ENCODE results near the gene MSH5.
A peak's percentile ranks its signal among the peaks of the same experiment; 100 is the strongest.
"Not testable (repeated sequence)": the region's sequence is repeated elsewhere in the genome, so short reads cannot be mapped to it uniquely, and the experiment has no call there.

MSH5 gene

DNA sequence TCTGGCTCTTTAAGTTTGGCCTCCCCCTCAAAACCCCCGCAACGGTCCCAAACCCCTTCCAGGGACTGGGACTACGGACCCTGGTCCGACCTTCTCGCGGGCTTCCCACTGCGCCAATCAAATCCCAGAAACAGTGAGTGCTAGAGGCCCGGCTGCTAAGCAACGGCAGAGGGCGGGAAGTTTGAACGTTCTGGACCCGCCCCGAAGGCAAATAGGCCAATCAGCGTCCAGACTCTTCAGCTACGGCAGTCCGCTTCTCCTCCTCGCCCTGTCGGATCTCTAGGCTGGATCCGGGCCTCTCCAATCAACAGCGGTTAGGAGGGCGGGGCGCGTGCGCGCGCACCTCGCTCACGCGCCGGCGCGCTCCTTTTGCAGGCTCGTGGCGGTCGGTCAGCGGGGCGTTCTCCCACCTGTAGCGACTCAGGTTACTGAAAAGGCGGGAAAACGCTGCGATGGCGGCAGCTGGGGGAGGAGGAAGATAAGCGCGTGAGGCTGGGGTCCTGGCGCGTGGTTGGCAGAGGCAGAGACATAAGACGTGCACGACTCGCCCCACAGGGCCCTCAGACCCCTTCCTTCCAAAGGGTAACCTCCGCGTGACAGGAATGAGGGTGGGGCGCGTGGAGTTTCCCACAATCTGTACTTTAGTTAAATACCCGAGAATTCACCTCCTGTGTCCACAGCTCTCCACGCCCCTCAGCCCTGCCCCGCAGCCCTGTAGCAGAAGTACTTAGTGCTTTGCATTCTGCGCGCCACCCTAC is at the start of gene MSH5:
MSH5 (plus strand) TSS at position 367 of the 758 bp plus-strand sequence. CDS start 462 bp downstream, outside the sequence.
- DNase-seq (ENCODE audit: low spot score) = peak; percentile 85

GRCh38 chr6:31690231-31691077 is 49.4 kb upstream of the MSH5 start:
- peak; percentile 49 for DNase-seq (ENCODE audit: low spot score)

- DNase-seq (ENCODE audit: low spot score) = no peak
Observed at GRCh38 chr6:31691078-31691463, 48.7 kb upstream of the MSH5 start.

GRCh38 chr6:31691564-31692108 is 48.2 kb upstream of the MSH5 start:
- DNase-seq (ENCODE audit: low spot score) = no peak

GRCh38 chr6:31692353-31692752 is 47.5 kb upstream of the MSH5 start:
- no peak for DNase-seq (ENCODE audit: low spot score)

GRCh38 chr6:31692886-31693285 is 46.9 kb upstream of the MSH5 start:
- no peak for DNase-seq (ENCODE audit: low spot score)

- no peak for DNase-seq (ENCODE audit: low spot score)
Observed at GRCh38 chr6:31693535-31693934, 46.3 kb upstream of the MSH5 start.

DNA sequence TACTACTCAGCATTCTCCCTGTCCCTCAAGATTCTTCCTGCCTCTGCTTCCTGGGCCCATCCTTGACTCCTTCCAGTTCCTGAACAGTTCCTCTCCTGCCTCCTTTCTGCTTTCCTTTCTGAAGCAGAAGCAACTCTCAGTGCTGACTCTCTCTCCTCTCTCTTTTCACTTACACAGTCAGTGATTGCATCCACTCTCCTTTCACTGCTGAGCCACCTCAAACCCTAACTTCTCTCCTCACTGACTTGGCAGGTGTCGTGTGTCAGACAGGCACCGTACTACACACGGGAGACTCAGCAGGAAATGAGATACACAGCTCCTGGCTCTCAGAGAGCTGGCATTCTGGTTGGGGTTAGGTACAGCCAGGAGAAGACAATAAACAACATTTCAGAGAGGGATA is 42.2 kb upstream of the MSH5 start:
- no peak for DNase-seq (ENCODE audit: low spot score)

GRCh38 chr6:31700740-31701401 is 38.9 kb upstream of the MSH5 start:
- no peak for DNase-seq (ENCODE audit: low spot score)

DNA sequence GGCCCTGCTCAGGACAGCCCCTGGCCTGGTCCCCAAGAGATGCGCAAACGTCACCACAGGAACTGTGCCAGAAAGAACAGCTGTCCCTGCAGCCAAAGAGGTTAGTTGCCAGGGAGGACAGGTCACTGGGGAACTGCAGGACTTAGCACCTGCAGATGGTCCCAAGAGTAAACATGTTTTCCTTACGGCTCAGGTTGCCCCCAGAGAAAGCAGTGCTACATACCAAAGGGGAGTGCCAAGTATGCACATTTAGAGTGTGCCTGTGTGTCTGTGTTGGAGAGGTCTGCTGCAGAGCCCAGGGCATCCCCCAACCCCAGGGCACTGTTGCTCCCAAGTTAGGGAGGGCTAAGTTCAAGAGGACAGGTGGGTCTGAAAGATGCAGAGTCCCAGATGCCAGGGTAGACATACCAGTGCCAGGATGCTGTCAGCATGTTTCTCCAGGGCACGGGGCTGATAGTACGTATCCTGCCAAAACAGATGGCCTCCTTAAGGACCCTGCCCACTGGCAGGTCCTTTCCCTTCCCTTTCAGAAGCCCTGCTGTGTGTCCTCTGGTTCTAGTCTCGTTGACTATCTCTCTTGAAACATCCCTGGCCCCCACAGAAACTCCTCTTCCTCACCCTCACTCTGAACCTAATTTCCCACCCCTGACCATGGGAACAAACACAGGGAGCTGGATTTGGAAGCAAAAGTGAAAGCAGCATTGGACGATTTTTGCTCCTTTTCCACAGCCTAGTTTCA is 38.0 kb upstream of the MSH5 start:
- DNase-seq (ENCODE audit: low spot score) = no peak

DNA sequence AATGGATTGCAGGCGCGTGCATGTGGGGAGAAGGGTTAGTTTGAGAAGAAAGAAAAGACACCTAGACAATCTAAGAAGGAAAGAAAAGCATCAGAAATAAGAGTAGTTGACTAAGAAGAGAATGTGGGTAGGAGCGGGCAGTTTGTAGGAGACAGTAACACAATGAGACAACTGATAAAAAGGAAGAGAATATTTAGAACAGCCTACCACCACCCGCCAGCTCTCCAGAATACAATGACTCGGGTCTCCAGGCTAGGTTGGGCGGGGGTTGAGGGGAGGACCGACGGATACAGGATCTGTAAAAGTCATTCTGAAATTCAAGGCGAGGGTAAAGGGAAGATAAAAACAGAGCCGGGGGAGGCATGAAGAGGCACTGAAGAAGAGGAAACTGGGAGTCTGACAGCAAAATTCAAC is 37.4 kb upstream of the MSH5 start:
- no peak for DNase-seq (ENCODE audit: low spot score)

GRCh38 chr6:31702819-31703716 is 36.7 kb upstream of the MSH5 start, which contains the start of gene ABHD16A:
TSS of gene ABHD16A (minus strand) at chr6:31703324. CDS start at chr6:31703281, 43 bp downstream.
- peak; percentile 87 for DNase-seq (ENCODE audit: low spot score)

DNA sequence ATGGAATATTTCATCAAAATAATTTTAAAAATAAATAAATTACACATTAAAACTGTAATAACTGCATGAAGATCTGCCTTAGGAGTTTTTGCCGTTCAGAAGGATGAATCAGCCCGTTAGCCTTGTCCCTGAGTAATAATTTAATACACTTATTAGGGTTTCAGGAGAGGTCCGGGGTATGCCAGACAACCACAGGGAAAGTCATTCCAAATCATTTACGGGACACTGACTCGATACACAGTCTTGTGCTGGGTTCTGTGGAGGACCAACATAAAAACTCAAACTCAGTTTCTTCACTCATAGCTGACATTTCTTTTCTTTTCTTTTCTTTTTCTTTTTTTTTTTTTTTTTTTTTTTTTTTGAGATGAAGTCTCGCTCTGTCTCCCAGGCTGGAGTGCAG is 33.9 kb upstream of the MSH5 start:
- DNase-seq (ENCODE audit: low spot score) = no peak

GRCh38 chr6:31706599-31706998 is 33.2 kb upstream of the MSH5 start, which contains the start of gene LY6G6F:
TSS of gene LY6G6F (plus strand) at chr6:31706866. CDS start at chr6:31706907, 41 bp downstream.
- DNase-seq (ENCODE audit: low spot score) = no peak

DNA sequence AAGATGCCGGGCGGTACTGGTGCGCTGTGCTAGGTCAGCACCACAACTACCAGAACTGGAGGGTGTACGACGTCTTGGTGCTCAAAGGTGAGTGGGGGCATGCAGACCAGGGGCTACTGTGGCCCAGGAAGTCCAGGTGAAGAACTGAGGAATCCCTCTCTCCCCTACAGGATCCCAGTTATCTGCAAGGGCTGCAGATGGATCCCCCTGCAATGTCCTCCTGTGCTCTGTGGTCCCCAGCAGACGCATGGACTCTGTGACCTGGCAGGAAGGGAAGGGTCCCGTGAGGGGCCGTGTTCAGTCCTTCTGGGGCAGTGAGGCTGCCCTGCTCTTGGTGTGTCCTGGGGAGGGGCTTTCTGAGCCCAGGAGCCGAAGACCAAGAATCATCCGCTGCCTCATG is 32.1 kb upstream of the MSH5 start:
- DNase-seq (ENCODE audit: low spot score) = no peak

GRCh38 chr6:31708224-31708623 is 31.6 kb upstream of the MSH5 start:
- DNase-seq (ENCODE audit: low spot score) = no peak

GRCh38 chr6:31709157-31709556 is 30.6 kb upstream of the MSH5 start:
- DNase-seq (ENCODE audit: low spot score) = not testable (repeated sequence)

DNA sequence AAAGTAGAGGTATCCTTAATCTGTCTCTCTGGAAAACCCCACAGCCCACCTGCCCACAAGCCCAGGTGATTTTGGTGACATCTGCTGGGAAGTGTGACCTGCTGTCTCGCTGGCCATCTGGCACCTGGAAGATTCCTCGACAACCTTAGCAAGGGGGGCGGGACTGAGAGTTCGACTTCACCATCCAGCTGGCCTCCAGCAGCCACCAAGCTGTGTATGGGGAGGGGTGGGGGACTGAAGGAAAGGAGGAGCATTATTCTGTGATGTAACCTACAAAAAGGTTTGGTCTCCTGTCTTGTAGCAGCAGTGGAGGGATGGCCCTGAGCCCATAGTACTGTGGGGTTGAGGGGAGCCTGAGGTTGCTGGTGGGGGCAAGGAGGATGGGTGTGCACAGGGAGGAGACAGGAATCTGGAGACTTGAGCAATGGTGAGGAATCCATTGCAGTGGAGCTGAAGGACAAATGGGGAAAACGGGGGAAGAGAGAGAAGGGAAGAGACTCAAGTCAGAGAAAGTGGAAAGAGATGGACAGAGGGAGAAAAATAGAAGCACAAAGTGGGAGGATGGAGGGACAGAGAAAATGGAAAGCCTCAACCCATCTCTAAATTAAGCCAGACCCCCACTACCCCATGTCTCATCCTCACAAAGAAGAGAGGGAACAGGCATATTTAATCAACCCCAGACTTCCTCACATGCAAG is 29.1 kb upstream of the MSH5 start:
- DNase-seq (ENCODE audit: low spot score) = no peak

- DNase-seq (ENCODE audit: low spot score) = no peak
Observed at GRCh38 chr6:31711233-31711632, 28.6 kb upstream of the MSH5 start.

GRCh38 chr6:31712296-31712695 is 27.5 kb upstream of the MSH5 start:
- DNase-seq (ENCODE audit: low spot score) = no peak
